HCT116 (cell line): ENCODE measurements around the gene COTL1. TPM values are rescaled to one million over a fixed set of nuclear protein-coding genes. Genes with fewer than 3 reads are reported as not detected.

Source experiments
- ATAC-seq: fragments of 200-7000 bp; cut with Tn5 transposase; 2 replicates; pipeline ENCODE4 v1.9.1; 2020; ENCODE audit warnings: mild to moderate bottlenecking, moderate library complexity
- BruUV-seq: library from RNA; stranded (reverse); fragments of 400-500 nt; replicated peaks from 2 replicates; lab custom pipeline; 2021; lab: Mats Ljungman, UMichigan
- CTCF ChIA-PET: fragments of 300-600 bp; sonication (Branson Sonifier 250); formaldehyde crosslinking; loops from one replicate; lab custom pipeline; 2021; ENCODE audit warnings: antibody characterized with exemption; lab: Charles Lee
- POLR2A ChIA-PET: fragments of 300-600, 350-600 bp; sonication (Branson Sonifier 250); formaldehyde crosslinking; loops from one replicate; lab custom pipeline; 2021; ENCODE audit warnings: antibody characterized with exemption; lab: Charles Lee
- RAD21 ChIA-PET, 2 experiments: fragments of 300-600 bp; sonication (Branson Sonifier 250); formaldehyde crosslinking; loops; one replicate each; lab custom pipeline; 2023; ENCODE audit warnings: low total read pairs in 2 of 2; ENCODE audit not compliant: uncharacterized antibody in 2 of 2, unreplicated experiment in 2 of 2, low non-redundant PET in 1 of 2; lab: Charles Lee
- DNase-seq: peaks from one replicate; pipeline ENCODE4 v3.0.0-alpha.2; 2010; ENCODE audit warnings: low read depth, low spot score
- H2AFZ ChIP-seq: fragments of 200-600 bp; shearing (Covaris generic), sonication (generic); 2 replicates; pipeline ENCODE4 v1.6.1; 2017; ENCODE audit warnings: low read depth, mixed run types, mixed read lengths, antibody characterized with exemption, low read length; ENCODE audit not compliant: poor library complexity, severe bottlenecking
- H3K27ac ChIP-seq: 2 replicates; pipeline ENCODE4 v1.5.1; 2012; ENCODE audit warnings: low read depth, low read length
- H3K27me3 ChIP-seq: fragments of 200-600 bp; sonication (generic); 2 replicates; pipeline ENCODE4 v1.6.1; 2016; ENCODE audit warnings: mixed run types, low read length, mixed read lengths; ENCODE audit not compliant: insufficient read depth
- H3K36me3 ChIP-seq, 2 experiments: fragments of 200-500 bp in 1 of 2; fragments of 200-600 bp in 1 of 2; sonication (Bioruptor generic) in 1 of 2; sonication (generic) in 1 of 2; 2 replicates each; pipeline versions ENCODE4 v1.5.1 to v1.6.1; 2014 to 2016; ENCODE audit warnings: low read length in 2 of 2, inconsistent platforms in 1 of 2, mixed read lengths in 1 of 2, mixed run types in 1 of 2; ENCODE audit not compliant: insufficient read depth in 2 of 2, control insufficient read depth in 1 of 2
- H3K4me1 ChIP-seq, 2 experiments: fragments of 200-600 bp in 1 of 2; sonication (generic) in 1 of 2; 2 replicates each; pipeline versions ENCODE4 v1.5.1 to v1.6.1; 2012 to 2017; ENCODE audit warnings: low read length in 2 of 2, inconsistent platforms in 1 of 2, mild to moderate bottlenecking in 1 of 2, mixed read lengths in 1 of 2, mixed run types in 1 of 2, moderate library complexity in 1 of 2; ENCODE audit not compliant: insufficient read depth in 2 of 2, control insufficient read depth in 1 of 2
- H3K4me2 ChIP-seq: fragments of 200-600 bp; sonication (generic); 2 replicates; pipeline ENCODE4 v1.6.1; 2017; ENCODE audit warnings: mixed run types, low read length, mixed read lengths
- H3K4me3 ChIP-seq, 2 experiments: fragments of 200-600 bp in 1 of 2; sonication (generic) in 1 of 2; replicated peaks in 1 of 2; 2 replicates each; pipeline ENCODE4 v1.5.1; 2011 to 2016; ENCODE audit warnings: low read length in 2 of 2, control low read depth in 1 of 2, low read depth in 1 of 2, mild to moderate bottlenecking in 1 of 2, mixed read lengths in 1 of 2, mixed run types in 1 of 2
- H3K79me2 ChIP-seq: fragments of 200-600 bp; sonication (generic); 2 replicates; pipeline ENCODE4 v1.6.1; 2017; ENCODE audit warnings: mild to moderate bottlenecking, mixed run types, low read length, moderate library complexity, mixed read lengths; ENCODE audit not compliant: insufficient read depth
- H3K9ac ChIP-seq: fragments of 200-600 bp; sonication (generic); 2 replicates; pipeline ENCODE4 v1.6.1; 2016; ENCODE audit warnings: low read length, mixed read lengths
- H3K9me2 ChIP-seq: fragments of 200-600 bp; sonication (generic), shearing (Covaris generic); 2 replicates; pipeline ENCODE4 v1.6.1; 2017; ENCODE audit warnings: mixed run types, mild to moderate bottlenecking, moderate library complexity; ENCODE audit not compliant: insufficient read depth
- H3K9me3 ChIP-seq, 2 experiments: fragments of 200-500 bp in 1 of 2; fragments of 200-600 bp in 1 of 2; sonication (Bioruptor generic) in 1 of 2; sonication (generic) in 1 of 2; 2 replicates each; pipeline ENCODE4 v1.6.1; 2014 to 2017; ENCODE audit warnings: low read length in 2 of 2, mixed read lengths in 2 of 2, inconsistent platforms in 1 of 2, low read depth in 1 of 2, mild to moderate bottlenecking in 1 of 2, mixed run types in 1 of 2, moderate library complexity in 1 of 2; ENCODE audit not compliant: control insufficient read depth in 1 of 2, insufficient read depth in 1 of 2
- H4K20me1 ChIP-seq: fragments of 200-600 bp; sonication (generic), shearing (Covaris generic); 2 replicates; pipeline ENCODE4 v1.6.1; 2017; ENCODE audit warnings: mixed run types, mild to moderate bottlenecking, moderate library complexity; ENCODE audit not compliant: insufficient read depth
- EZH2 ChIP-seq: fragments of 200-600 bp; sonication (generic); IDR thresholded peaks from 2 replicates; pipeline ENCODE4 v1.6.1; 2017; ENCODE audit warnings: antibody characterized with exemption, mixed run types
- FOSL1 ChIP-seq: IDR thresholded peaks from 2 replicates; pipeline ENCODE4 v1.6.1; 2012; ENCODE audit warnings: low read depth
- POLR2A ChIP-seq: IDR thresholded peaks from 2 replicates; pipeline ENCODE4 v1.7.0; 2011; ENCODE audit warnings: borderline replicate concordance; ENCODE audit not compliant: insufficient read depth, insufficient read length; ENCODE audit errors: extremely low read depth
- SIN3A ChIP-seq: IDR thresholded peaks from 2 replicates; pipeline ENCODE4 v1.6.1; 2012; ENCODE audit warnings: low read depth
- SRF ChIP-seq: IDR thresholded peaks from 2 replicates; pipeline ENCODE4 v1.6.1; 2012; ENCODE audit warnings: low read depth
- TCF7L2 ChIP-seq: IDR thresholded peaks from 2 replicates; pipeline ENCODE4 v1.7.0; 2011; ENCODE audit warnings: borderline replicate concordance, inconsistent platforms; ENCODE audit not compliant: insufficient read depth, insufficient read length; ENCODE audit errors: extremely low read depth
- intact Hi-C: fragments of 100-400 bp; cut with micrococcal nuclease; formaldehyde crosslinking; loops from 2 replicates; pipeline ENCODE4 v1.10.0; 2022
- total RNA-seq: library from RNA; stranded (reverse); gene quantifications from one replicate; pipeline ENCODE4 v1.2.1, GENCODE V29; 2021; ENCODE audit not compliant: unreplicated experiment
- TF ChIP-seq, protein P1 (sequence below), 3 experiments: fragments of 200-600 bp in 1 of 3; sonication (generic) in 1 of 3; IDR thresholded peaks in 2 of 3; conservative IDR thresholded peaks in 1 of 3; 2 replicates each; pipeline ENCODE4 v1.5.1; 2012 to 2017; ENCODE audit warnings: low read depth in 2 of 3, low read length in 2 of 3, antibody characterized with exemption in 1 of 3, borderline replicate concordance in 1 of 3, control low read depth in 1 of 3, mild to moderate bottlenecking in 1 of 3, mixed read lengths in 1 of 3, mixed run types in 1 of 3, moderate library complexity in 1 of 3; ENCODE audit not compliant: insufficient read depth in 1 of 3
- TF ChIP-seq, protein P2 (sequence below): IDR thresholded peaks from 2 replicates; pipeline ENCODE4 v1.6.1; 2012; ENCODE audit warnings: low read depth

Gene COTL1
- total RNA-seq, 1 experiment from 2014 or later: 276 TPM

DNA sequence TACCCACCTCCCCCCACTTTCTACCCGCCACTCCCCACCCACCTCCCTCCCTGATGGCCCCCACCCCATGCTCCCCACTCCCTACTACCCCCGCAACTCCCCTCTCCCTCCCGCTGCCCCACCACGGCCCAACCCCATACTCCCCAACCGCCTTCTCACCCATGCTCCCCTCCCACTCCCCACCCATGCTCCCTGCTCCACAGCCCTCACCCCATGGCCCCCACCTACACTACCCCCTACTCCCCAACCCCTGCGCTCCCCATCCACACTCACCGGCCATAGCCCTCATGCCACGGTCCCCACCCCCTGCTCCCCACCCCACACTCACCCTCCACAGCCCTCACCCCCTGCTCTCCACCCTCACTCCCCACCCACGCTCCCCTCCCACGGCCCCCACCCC is 13.9 kb downstream of the COTL1 start:
- ATAC-seq: no peak
- no peak overlapping the region; the same call in 1 of the 2 replicates for H3K27ac ChIP-seq
- CTCF ChIA-PET: interaction anchor here (1.7 kb wide), 1 partner anchor 18 kb away, joined by 5 read pairs; no protein-coding TSS in a partner anchor

More for the DNA sequence above, 13.9 kb downstream of the COTL1 start:
- POLR2A ChIA-PET: no interaction called here
- no peaks in the 10 kb centered on the region for H3K9me3 ChIP-seq
- H3K4me2 ChIP-seq: peak overlapping the region; percentile 70
- RAD21 ChIA-PET: interaction anchor here in 1 of 2 experiments (0.6 kb wide), 1 partner anchor 39 kb away, joined by 3 read pairs; no protein-coding TSS in a partner anchor
- intact Hi-C loops: no loop called here
- no peaks in the 10 kb centered on the region for H3K27me3 ChIP-seq
- TF ChIP-seq POLR2A (no peak), TCF7L2 (no peak), EZH2 (no peak), FOSL1 (no peak), SIN3A (no peak), SRF (no peak)
- TF ChIP-seq, protein P1, sequence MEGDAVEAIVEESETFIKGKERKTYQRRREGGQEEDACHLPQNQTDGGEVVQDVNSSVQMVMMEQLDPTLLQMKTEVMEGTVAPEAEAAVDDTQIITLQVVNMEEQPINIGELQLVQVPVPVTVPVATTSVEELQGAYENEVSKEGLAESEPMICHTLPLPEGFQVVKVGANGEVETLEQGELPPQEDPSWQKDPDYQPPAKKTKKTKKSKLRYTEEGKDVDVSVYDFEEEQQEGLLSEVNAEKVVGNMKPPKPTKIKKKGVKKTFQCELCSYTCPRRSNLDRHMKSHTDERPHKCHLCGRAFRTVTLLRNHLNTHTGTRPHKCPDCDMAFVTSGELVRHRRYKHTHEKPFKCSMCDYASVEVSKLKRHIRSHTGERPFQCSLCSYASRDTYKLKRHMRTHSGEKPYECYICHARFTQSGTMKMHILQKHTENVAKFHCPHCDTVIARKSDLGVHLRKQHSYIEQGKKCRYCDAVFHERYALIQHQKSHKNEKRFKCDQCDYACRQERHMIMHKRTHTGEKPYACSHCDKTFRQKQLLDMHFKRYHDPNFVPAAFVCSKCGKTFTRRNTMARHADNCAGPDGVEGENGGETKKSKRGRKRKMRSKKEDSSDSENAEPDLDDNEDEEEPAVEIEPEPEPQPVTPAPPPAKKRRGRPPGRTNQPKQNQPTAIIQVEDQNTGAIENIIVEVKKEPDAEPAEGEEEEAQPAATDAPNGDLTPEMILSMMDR (IDR thresholded peaks at IDR 0.05 in 2 of 3, conservative IDR thresholded peaks at IDR 0.05 in 1 of 3; ENCODE audit: borderline replicate concordance in 1 of 3, insufficient read depth in 1 of 3, low read depth in 2 of 3, low read length in 2 of 3): no peak
- TF ChIP-seq, protein P2, sequence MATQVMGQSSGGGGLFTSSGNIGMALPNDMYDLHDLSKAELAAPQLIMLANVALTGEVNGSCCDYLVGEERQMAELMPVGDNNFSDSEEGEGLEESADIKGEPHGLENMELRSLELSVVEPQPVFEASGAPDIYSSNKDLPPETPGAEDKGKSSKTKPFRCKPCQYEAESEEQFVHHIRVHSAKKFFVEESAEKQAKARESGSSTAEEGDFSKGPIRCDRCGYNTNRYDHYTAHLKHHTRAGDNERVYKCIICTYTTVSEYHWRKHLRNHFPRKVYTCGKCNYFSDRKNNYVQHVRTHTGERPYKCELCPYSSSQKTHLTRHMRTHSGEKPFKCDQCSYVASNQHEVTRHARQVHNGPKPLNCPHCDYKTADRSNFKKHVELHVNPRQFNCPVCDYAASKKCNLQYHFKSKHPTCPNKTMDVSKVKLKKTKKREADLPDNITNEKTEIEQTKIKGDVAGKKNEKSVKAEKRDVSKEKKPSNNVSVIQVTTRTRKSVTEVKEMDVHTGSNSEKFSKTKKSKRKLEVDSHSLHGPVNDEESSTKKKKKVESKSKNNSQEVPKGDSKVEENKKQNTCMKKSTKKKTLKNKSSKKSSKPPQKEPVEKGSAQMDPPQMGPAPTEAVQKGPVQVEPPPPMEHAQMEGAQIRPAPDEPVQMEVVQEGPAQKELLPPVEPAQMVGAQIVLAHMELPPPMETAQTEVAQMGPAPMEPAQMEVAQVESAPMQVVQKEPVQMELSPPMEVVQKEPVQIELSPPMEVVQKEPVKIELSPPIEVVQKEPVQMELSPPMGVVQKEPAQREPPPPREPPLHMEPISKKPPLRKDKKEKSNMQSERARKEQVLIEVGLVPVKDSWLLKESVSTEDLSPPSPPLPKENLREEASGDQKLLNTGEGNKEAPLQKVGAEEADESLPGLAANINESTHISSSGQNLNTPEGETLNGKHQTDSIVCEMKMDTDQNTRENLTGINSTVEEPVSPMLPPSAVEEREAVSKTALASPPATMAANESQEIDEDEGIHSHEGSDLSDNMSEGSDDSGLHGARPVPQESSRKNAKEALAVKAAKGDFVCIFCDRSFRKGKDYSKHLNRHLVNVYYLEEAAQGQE: no peak
- no peak overlapping the region for H2AFZ ChIP-seq
- peaks cover 42 to 63% of the 10 kb centered on the region in 2 experiments for H3K4me1 ChIP-seq
- BruUV-seq: no TSS peak
- H3K36me3 ChIP-seq: no peaks in the 10 kb centered on the region; a peak in 1 of 4 replicates
- peaks cover 4% of the 10 kb centered on the region; the same call in 1 of the 2 replicates for H4K20me1 ChIP-seq
- peaks cover 93% of the 10 kb centered on the region for H3K79me2 ChIP-seq
- H3K9me2 ChIP-seq: no peaks in the 10 kb centered on the region
- H3K9ac ChIP-seq: peak overlapping the region; percentile 33; the same call in 1 of the 2 replicates
- no peak overlapping the region for H3K4me3 ChIP-seq
- no peak for DNase-seq
